Activated CD4-positive, alpha-beta memory T cell treated with anti-CD3 and anti-CD28 coated beads for 36 hours (primary cell): ENCODE data around the gene MCRIP2. TPM values are rescaled to one million over a fixed set of nuclear protein-coding genes. Genes with fewer than 3 reads are reported as not detected.

Source experiments
- CTCF ChIA-PET: fragments of 350-600 bp; sonication (Branson Sonifier 250); formaldehyde crosslinking; loops from one replicate; lab custom pipeline; 2021; ENCODE audit warnings: antibody characterized with exemption, inconsistent platforms; lab: Charles Lee
- POLR2A ChIA-PET: fragments of 350-600 bp; sonication (Branson Sonifier 250); formaldehyde crosslinking; loops from one replicate; lab custom pipeline; 2021; ENCODE audit warnings: antibody characterized with exemption; lab: Charles Lee
- DNase-seq: peaks from one replicate; pipeline ENCODE4 v3.0.0-alpha.2; 2020
- H3K27ac Mint-ChIP-seq: one replicate; pipeline ENCODE4 v1.8.0; 2021; ENCODE audit warnings: mixed read lengths
- H3K27me3 Mint-ChIP-seq: one replicate; pipeline ENCODE4 v1.8.0; 2021; ENCODE audit warnings: mixed read lengths
- H3K36me3 Mint-ChIP-seq: one replicate; pipeline ENCODE4 v1.8.0; 2021; ENCODE audit warnings: mixed read lengths
- H3K4me1 Mint-ChIP-seq: one replicate; pipeline ENCODE4 v1.8.0; 2021; ENCODE audit warnings: low read depth, mixed read lengths
- H3K4me3 Mint-ChIP-seq: one replicate; pipeline ENCODE4 v1.8.0; 2021; ENCODE audit warnings: mild to moderate bottlenecking, mixed read lengths
- H3K9me3 Mint-ChIP-seq: one replicate; pipeline ENCODE4 v1.8.0; 2021; ENCODE audit warnings: mixed read lengths
- intact Hi-C: fragments of 100-400 bp; cut with micrococcal nuclease; formaldehyde crosslinking; loops from one replicate; pipeline ENCODE4 v1.15.1; 2023
- total RNA-seq, 2 experiments: library from RNA; stranded (reverse); gene quantifications; one replicate each; pipeline ENCODE4 v1.2.3, GENCODE V29; 2021

MCRIP2 gene
- total RNA-seq, 2 experiments from 2014 or later, result 41.1 to 44.1 TPM

DNA sequence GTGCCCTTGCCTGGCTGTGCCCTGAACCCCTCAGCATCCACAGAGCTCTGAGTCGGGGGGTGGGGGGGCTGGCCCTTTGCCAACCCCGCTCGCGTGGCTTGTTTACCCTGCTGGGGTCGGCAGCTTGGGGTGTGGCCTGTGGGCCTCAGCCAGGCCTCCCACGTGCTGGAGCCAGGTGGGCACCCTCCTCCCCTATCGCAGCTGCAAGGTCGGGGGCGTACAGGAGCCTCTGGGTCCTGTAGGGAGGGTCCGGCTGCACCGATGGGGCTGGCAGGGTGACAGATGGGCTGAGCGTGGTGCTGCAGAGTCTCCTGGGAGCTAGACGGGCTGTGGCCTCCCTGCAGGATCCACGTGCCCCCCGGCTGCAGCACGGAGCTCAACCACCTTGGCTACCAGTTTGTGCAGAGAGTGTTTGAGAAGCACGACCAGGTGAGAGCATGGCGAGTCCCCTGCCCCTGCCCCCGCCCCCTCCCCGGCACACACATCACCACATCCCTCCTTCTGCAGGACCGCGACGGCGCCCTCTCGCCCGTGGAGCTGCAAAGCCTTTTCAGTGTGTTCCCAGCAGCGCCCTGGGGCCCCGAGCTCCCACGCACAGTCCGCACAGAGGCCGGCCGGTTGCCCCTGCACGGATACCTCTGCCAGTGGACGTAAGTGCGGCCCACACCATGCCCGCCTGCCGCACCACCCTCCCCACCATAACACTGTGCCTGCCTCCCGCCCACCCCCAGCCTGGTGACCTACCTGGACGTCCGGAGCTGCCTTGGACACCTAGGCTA is 29.9 kb downstream of the MCRIP2 start:
- POLR2A ChIA-PET, result no interaction called here
- no peak overlapping the region for H3K4me3 Mint-ChIP-seq
- CTCF ChIA-PET, result no interaction called here
- no peaks in the 10 kb centered on the region for H3K27me3 Mint-ChIP-seq
- peaks cover 12% of the 10 kb centered on the region for H3K36me3 Mint-ChIP-seq
- H3K9me3 Mint-ChIP-seq, result no peaks in the 10 kb centered on the region
- intact Hi-C loops, result no loop called here
- H3K27ac Mint-ChIP-seq, result no peak overlapping the region
- H3K4me1 Mint-ChIP-seq, result peaks cover 10% of the 10 kb centered on the region
- DNase-seq, result no peak

DNA sequence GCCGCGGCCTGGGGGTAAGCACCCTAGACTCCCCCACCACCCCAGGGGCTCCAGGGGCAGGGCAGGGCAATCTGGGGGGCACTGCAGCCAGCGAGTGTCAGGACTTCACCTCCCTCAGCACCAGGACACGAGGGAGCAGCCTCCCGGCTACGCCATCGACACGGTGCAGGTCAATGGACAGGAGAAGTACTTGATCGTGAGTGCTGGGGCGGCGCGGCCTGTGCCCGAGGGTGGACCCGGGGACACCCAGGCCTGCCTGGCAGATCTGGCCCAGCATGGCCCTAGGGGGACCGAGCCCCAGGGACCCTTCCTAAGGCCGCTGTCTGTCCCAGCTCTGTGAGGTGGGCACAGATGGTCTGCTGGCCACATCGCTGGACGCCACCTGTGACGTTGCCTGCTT is 30.7 kb downstream of the MCRIP2 start:
- Mint-ChIP-seq H3K36me3 (peaks cover 12% of the 10 kb centered on the region), H3K27ac (no peak overlapping the region), H3K9me3 (no peaks in the 10 kb centered on the region), H3K4me3 (no peak overlapping the region), H3K27me3 (no peaks in the 10 kb centered on the region), H3K4me1 (peaks cover 15% of the 10 kb centered on the region)
- intact Hi-C loops, result no loop called here
- no peak for DNase-seq
- ChIA-PET CTCF (no interaction called here), POLR2A (no interaction called here)

DNA sequence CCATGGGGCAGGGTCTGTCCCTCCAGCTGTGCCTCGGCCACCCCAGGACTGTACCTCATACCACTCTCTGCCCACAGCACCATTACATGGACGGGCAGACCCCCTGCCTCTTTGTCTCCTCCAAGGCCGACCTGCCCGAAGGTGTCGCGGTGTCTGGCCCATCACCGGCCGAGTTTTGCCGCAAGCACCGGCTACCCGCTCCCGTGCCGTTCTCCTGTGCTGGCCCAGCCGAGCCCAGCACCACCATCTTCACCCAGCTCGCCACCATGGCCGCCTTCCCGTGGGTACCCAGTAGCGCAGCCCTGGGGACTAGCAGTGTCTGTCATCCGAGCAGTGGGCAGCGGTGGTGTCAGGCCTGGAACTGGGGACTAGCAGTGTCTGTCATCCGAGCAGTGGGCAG is 31.2 kb downstream of the MCRIP2 start:
- Mint-ChIP-seq H3K27ac (no peak overlapping the region), H3K27me3 (no peaks in the 10 kb centered on the region), H3K4me1 (peaks cover 10% of the 10 kb centered on the region), H3K9me3 (no peaks in the 10 kb centered on the region), H3K36me3 (peaks cover 12% of the 10 kb centered on the region), H3K4me3 (peak overlapping the region; percentile 9)
- intact Hi-C loops, result no loop called here
- no peak for DNase-seq
- CTCF ChIA-PET, result no interaction called here
- POLR2A ChIA-PET, result no interaction called here

DNA sequence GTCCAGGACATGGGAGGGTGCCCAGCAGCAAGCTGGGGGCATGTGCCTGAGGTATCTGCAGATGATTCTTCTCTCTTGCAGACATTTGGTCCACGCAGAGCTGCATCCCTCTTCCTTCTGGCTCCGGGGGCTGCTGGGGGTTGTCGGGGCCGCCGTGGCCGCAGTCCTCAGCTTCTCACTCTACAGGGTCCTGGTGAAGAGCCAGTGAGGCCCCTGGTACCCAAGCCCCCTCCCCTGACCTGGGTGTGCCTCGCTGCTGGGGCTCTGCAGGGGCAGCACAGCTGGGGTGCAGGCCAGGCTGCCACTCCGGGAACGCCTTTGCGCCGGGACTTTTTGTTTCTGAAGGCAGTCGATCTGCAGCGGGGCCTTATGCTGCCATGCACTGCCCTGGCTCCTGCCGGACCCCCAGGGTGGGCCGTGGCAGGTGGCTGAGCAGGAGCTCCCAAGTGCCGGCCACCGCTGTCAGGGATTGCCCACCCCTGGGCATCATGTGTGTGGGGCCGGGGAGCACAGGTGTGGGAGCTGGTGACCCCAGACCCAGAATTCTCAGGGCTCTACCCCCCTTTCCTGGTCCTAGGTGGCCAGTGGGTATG is 31.9 kb downstream of the MCRIP2 start:
- no peak overlapping the region for H3K4me3 Mint-ChIP-seq
- H3K4me1 Mint-ChIP-seq, result peaks cover 10% of the 10 kb centered on the region
- intact Hi-C loops, result no loop called here
- H3K27ac Mint-ChIP-seq, result no peak overlapping the region
- H3K36me3 Mint-ChIP-seq, result peaks cover 12% of the 10 kb centered on the region
- POLR2A ChIA-PET, result no interaction called here
- no peaks in the 10 kb centered on the region for H3K27me3 Mint-ChIP-seq
- DNase-seq, result no peak
- CTCF ChIA-PET, result no interaction called here
- H3K9me3 Mint-ChIP-seq, result no peaks in the 10 kb centered on the region

DNA sequence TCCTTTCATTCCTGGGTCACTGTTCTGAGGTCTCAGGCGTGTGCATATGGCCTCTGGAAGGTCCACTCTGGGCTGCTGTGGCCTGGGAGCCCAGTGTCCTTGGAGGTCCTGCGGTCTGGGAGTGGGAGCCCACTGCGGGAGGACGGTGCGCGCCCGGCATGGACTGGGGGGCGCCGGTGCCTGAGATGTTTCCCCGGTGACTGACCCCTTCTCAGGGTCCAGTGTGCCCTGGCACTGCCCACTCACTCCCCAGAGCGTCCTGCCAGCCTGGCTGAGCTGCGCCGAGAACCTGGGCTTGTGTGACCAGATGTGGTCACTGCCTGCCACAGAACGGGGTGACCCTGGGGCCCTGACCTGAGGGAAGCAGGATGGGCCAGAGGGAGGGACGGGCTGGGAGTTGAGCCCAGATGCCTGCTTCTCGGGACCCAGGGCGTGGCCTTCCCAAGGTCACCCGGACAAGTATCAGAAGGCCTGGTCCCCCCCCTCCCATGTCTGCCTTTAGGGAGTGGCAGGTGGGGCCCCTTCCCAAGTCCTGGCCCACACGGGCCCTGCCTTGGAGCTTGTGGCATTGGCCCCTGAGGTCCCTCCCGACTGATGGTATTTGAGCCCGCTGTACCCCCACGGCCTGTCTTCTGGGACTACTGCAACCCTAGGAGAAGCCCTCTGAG is 32.7 kb downstream of the MCRIP2 start:
- H3K36me3 Mint-ChIP-seq, result peaks cover 12% of the 10 kb centered on the region
- DNase-seq, result no peak
- intact Hi-C loops, result no loop called here
- no peaks in the 10 kb centered on the region for H3K9me3 Mint-ChIP-seq
- CTCF ChIA-PET, result no interaction called here
- H3K4me3 Mint-ChIP-seq, result no peak overlapping the region
- POLR2A ChIA-PET, result interaction anchor here (0.6 kb wide), 1 partner anchor 41 kb away, joined by 3 read pairs; the partner anchor contains the start of gene METRN
- H3K4me1 Mint-ChIP-seq, result peaks cover 11% of the 10 kb centered on the region
- no peak overlapping the region for H3K27ac Mint-ChIP-seq
- no peaks in the 10 kb centered on the region for H3K27me3 Mint-ChIP-seq

DNA sequence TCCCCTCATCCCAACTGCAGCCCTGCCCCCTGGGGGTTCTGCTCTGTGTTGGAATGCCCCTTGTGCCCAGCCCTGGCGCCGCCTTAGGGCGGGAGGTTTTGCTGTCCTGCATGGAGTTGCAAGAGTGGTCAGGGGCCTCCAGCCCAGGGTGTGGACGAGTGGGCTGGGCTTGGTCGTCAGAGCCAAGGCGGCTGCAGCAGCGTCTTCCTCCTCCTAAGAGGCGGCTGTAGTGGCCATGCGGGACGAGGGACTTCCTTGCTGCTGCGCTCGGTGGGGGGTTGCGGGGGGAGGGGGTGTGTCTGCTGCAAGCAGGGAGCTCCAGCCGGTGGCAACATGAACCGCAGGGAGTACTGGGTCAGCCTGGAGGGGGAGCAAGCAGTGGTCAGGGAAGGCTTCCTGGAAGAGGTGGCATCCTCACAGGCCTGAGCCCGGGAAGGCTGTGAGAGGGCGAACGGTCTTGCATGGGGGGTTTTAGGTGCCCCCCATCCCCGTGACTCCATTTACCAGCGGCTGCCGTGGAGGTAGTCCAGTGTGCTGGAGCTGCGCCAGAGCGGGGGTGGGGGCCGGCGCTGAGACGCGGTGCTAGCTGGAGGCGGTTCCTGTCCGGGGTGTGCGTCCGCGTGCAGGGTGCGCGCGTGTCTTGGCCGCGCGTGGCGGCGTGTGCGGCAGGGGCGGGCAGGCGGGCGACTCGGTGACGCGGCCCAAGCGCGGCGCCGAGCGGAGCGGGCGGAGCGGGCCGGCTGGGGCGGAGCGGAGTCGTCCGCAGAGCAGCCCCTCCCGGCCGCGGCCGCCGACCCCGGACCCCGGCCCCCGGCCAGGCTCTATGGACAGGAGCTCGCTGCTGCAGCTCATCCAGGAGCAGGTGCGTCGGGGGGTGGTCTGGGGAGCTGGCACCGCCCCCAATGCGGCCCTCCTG is 33.6 kb downstream of the MCRIP2 start, which contains the start of gene RHBDL1:
Gene RHBDL1, plus strand, starts transcription at position 704 of the 916 bp plus-strand sequence. Its CDS starts 120 bp downstream, at position 824.
- peak within 1 kb of the TSS; percentile 26 for H3K4me3 Mint-ChIP-seq
- no peak within 1 kb of the TSS for H3K27ac Mint-ChIP-seq
- H3K27me3 Mint-ChIP-seq, result no peaks in the 10 kb centered on the region
- H3K4me1 Mint-ChIP-seq, result peaks cover 13% of the 10 kb centered on the region
- ChIA-PET POLR2A (interaction anchor here (1.1 to 1.3 kb wide), 3 partner anchors 9 to 87 kb away, joined by 3 read pairs; partner anchors contain the start of gene JMJD8), CTCF (interaction anchor here (1.1 kb wide), 1 partner anchor 11 kb away, joined by 3 read pairs; no protein-coding TSS in a partner anchor)
- no peak for DNase-seq
- peaks cover 7% of the 10 kb centered on the region for H3K36me3 Mint-ChIP-seq
- intact Hi-C loops, result no loop called here
- no peaks in the 10 kb centered on the region for H3K9me3 Mint-ChIP-seq

DNA sequence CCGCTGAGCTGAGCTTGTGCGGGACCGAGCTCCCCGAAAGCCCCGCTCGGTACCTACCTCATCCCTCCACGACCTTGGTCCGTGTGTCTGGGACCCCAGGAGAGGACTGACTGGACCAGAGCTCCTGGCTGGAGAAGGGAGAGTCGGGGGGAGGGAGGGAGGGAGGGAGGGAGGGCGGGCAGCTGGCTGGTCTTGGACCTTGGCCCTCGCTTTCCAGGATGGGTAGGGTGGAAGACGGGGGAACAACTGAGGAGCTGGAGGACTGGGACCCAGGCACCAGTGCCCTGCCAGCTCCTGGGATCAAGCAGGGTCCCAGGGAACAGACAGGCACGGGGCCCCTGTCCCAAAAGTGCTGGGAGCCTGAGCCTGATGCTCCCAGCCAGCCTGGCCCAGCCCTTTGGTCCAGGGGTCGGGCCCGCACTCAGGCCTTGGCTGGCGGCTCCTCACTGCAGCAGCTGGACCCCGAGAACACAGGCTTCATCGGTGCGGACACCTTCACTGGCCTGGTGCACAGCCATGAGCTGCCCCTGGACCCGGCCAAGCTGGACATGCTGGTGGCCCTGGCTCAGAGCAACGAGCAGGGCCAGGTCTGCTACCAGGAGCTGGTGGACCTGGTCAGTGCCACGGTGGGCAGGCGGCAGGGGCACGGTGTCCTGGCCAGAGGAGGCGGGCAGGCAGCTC is 34.4 kb downstream of the MCRIP2 start:
- no peaks in the 10 kb centered on the region for H3K27me3 Mint-ChIP-seq
- ChIA-PET CTCF (interaction anchor here (1.1 kb wide), 1 partner anchor 10 kb away, joined by 3 read pairs; no protein-coding TSS in a partner anchor), POLR2A (interaction anchor here (1.1 to 1.3 kb wide), 3 partner anchors 8 to 88 kb away, joined by 3 read pairs; partner anchors contain the start of gene JMJD8)
- no peak overlapping the region for H3K27ac Mint-ChIP-seq
- no peak for DNase-seq
- no peak overlapping the region for H3K4me3 Mint-ChIP-seq
- H3K9me3 Mint-ChIP-seq, result no peaks in the 10 kb centered on the region
- intact Hi-C loops, result no loop called here
- H3K4me1 Mint-ChIP-seq, result peaks cover 15% of the 10 kb centered on the region
- peaks cover 7% of the 10 kb centered on the region for H3K36me3 Mint-ChIP-seq

DNA sequence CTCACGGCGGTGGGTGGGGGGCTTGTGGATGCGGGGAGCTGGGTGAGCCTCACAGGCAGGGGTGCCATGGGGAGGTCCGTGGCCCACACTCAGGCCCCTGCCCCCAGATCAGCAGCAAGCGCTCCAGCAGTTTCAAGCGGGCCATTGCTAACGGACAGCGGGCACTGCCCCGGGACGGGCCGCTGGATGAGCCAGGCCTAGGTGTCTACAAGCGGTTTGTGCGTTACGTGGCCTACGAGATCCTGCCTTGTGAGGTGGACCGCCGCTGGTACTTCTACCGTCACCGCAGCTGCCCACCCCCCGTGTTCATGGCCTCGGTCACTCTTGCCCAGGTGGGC is 34.9 kb downstream of the MCRIP2 start:
- peaks cover 8% of the 10 kb centered on the region for H3K36me3 Mint-ChIP-seq
- DNase-seq, result no peak
- intact Hi-C loops, result no loop called here
- no peaks in the 10 kb centered on the region for H3K9me3 Mint-ChIP-seq
- CTCF ChIA-PET, result interaction anchor here (1.1 kb wide), 1 partner anchor 10 kb away, joined by 3 read pairs; no protein-coding TSS in a partner anchor
- H3K4me1 Mint-ChIP-seq, result peaks cover 20% of the 10 kb centered on the region
- no peaks in the 10 kb centered on the region for H3K27me3 Mint-ChIP-seq
- no peak overlapping the region for H3K4me3 Mint-ChIP-seq
- H3K27ac Mint-ChIP-seq, result no peak overlapping the region
- POLR2A ChIA-PET, result interaction anchor here (1.3 kb wide), 1 partner anchor 88 kb away, joined by 3 read pairs; no protein-coding TSS in a partner anchor

DNA sequence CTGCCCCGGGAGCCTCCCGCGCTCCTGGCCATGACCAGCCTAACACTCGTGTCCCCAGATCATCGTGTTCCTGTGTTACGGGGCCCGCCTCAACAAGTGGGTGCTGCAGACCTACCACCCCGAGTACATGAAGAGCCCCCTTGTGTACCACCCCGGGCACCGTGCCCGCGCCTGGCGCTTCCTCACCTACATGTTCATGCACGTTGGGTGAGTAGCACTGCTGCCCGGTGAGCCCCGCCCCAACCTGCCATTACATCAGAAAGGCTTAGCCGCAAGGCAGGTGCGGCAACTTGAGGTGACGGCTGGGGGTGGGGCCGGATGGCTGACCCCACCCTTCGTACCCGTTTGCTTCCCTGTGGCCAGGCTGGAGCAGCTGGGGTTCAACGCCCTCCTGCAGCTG is 35.3 kb downstream of the MCRIP2 start:
- H3K4me3 Mint-ChIP-seq, result no peak overlapping the region
- peaks cover 11% of the 10 kb centered on the region for H3K36me3 Mint-ChIP-seq
- no peak overlapping the region for H3K27ac Mint-ChIP-seq
- intact Hi-C loops, result no loop called here
- peaks cover 24% of the 10 kb centered on the region for H3K4me1 Mint-ChIP-seq
- H3K9me3 Mint-ChIP-seq, result no peaks in the 10 kb centered on the region
- H3K27me3 Mint-ChIP-seq, result no peaks in the 10 kb centered on the region
- ChIA-PET POLR2A (no interaction called here), CTCF (interaction anchor here (1.1 kb wide), 1 partner anchor 9 kb away, joined by 3 read pairs; no protein-coding TSS in a partner anchor)
- DNase-seq, result no peak

DNA sequence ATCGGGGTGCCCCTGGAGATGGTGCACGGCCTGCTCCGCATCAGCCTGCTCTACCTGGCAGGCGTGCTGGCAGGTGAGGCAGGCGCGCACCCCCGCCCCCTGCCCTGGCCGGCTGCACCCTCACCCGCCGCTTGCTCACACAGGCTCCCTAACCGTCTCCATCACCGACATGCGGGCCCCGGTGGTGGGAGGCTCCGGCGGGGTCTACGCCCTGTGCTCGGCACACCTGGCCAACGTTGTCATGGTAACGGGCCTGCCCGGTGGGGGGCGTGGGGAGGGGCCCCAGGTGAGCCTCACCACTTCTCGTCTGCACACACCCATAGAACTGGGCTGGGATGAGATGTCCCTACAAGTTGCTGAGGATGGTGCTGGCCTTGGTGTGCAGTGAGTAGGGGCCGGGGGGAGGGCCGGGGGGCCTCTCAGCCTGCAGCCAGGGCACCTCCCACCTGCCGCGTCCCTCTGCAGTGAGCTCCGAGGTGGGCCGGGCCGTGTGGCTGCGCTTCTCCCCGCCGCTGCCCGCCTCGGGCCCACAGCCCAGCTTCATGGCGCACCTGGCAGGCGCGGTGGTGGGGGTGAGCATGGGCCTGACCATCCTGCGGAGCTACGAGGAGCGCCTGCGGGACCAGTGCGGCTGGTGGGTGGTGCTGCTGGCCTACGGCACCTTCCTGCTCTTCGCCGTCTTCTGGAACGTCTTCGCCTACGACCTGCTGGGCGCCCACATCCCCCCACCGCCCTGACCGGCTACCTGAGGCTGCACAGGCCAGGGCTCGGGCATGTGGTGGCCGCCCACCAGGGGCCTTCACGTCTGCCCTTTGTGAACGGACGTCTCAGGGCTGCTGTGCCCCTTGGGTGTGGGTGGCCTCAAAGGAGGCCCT is 35.9 kb downstream of the MCRIP2 start:
- H3K9me3 Mint-ChIP-seq, result no peaks in the 10 kb centered on the region
- no peaks in the 10 kb centered on the region for H3K27me3 Mint-ChIP-seq
- no peak overlapping the region for H3K4me3 Mint-ChIP-seq
- CTCF ChIA-PET, result no interaction called here
- peaks cover 16% of the 10 kb centered on the region for H3K36me3 Mint-ChIP-seq
- POLR2A ChIA-PET, result no interaction called here
- intact Hi-C loops, result no loop called here
- peaks cover 31% of the 10 kb centered on the region for H3K4me1 Mint-ChIP-seq
- no peak overlapping the region for H3K27ac Mint-ChIP-seq
- DNase-seq, result no peak
